IMR-90 (cell line): ENCODE measurements around the gene KBTBD13. TPM values are rescaled to one million over a fixed set of nuclear protein-coding genes. Genes with fewer than 3 reads are reported as not detected.

Source experiments
- ATAC-seq: fragments of 200-7000 bp; cut with Tn5 transposase; 2 replicates; pipeline ENCODE4 v1.9.1; 2020; ENCODE audit warnings: low read depth, mild to moderate bottlenecking, moderate library complexity
- BruUV-seq: library from RNA; stranded (reverse); fragments of 400-500 nt; replicated peaks from 2 replicates; lab custom pipeline; 2021; lab: Mats Ljungman, UMichigan
- CTCF ChIA-PET: fragments of 300-600 bp; formaldehyde crosslinking; extraction: SDS; loops from one replicate; lab custom pipeline; 2021; ENCODE audit warnings: antibody characterized with exemption; lab: Yijun Ruan, JAX
- POLR2A ChIA-PET: fragments of 300-600 bp; sonication (Branson Sonifier 250); formaldehyde crosslinking; loops from one replicate; lab custom pipeline; 2022; ENCODE audit warnings: antibody characterized with exemption; ENCODE audit not compliant: unreplicated experiment; lab: Charles Lee
- DNase-seq: peaks from one replicate; pipeline ENCODE4 v3.0.0; 2013
- H2AFZ ChIP-seq: replicated peaks from 2 replicates; pipeline ENCODE3; 2013; ENCODE audit warnings: low read length, mild to moderate bottlenecking; ENCODE audit not compliant: poor library complexity
- H2AK5ac ChIP-seq: 2 replicates; pipeline ENCODE4 v1.6.1; 2013; ENCODE audit warnings: low read depth, low read length, inconsistent platforms
- H2AK9ac ChIP-seq: replicated peaks from 2 replicates; pipeline ENCODE3; 2013; ENCODE audit warnings: mild to moderate bottlenecking, low read depth, low read length, moderate library complexity; ENCODE audit not compliant: poor library complexity
- H2BK120ac ChIP-seq: 2 replicates; pipeline ENCODE4 v1.6.1; 2013; ENCODE audit warnings: low read depth, low read length, inconsistent platforms
- H2BK15ac ChIP-seq: 3 replicates; pipeline ENCODE4 v1.6.1; 2013; ENCODE audit warnings: low read depth, low read length, inconsistent platforms
- H2BK20ac ChIP-seq: 2 replicates; pipeline ENCODE4 v1.6.1; 2013; ENCODE audit warnings: low read depth, mild to moderate bottlenecking, inconsistent platforms, low read length, moderate library complexity
- H2BK5ac ChIP-seq: 2 replicates; pipeline ENCODE4 v1.6.1; 2013; ENCODE audit warnings: mild to moderate bottlenecking, low read depth, low read length, inconsistent platforms; ENCODE audit not compliant: poor library complexity, severe bottlenecking
- H3K14ac ChIP-seq: replicated peaks from 2 replicates; pipeline ENCODE4 v1.6.1; 2013; ENCODE audit warnings: low read depth, low read length, inconsistent platforms
- H3K18ac ChIP-seq: 2 replicates; pipeline ENCODE4 v1.6.1; 2013; ENCODE audit warnings: low read depth, low read length, control low read depth
- H3K23ac ChIP-seq: 2 replicates; pipeline ENCODE4 v1.6.1; 2013; ENCODE audit warnings: low read depth, low read length, inconsistent platforms
- H3K27ac ChIP-seq: 2 replicates; pipeline ENCODE4 v1.5.1; 2013; ENCODE audit warnings: mild to moderate bottlenecking, control low read depth, low read length; ENCODE audit not compliant: insufficient read depth
- H3K27me3 ChIP-seq: 2 replicates; pipeline ENCODE4 v1.6.1; 2013; ENCODE audit warnings: low read length; ENCODE audit not compliant: control insufficient read depth, insufficient read depth
- H3K36me3 ChIP-seq: 2 replicates; pipeline ENCODE4 v1.6.1; 2013; ENCODE audit warnings: low read length, mixed read lengths; ENCODE audit not compliant: control insufficient read depth, insufficient read depth
- H3K4ac ChIP-seq: 2 replicates; pipeline ENCODE4 v1.6.1; 2013; ENCODE audit warnings: low read depth, low read length, inconsistent platforms
- H3K4me1 ChIP-seq: 2 replicates; pipeline ENCODE4 v1.6.1; 2013; ENCODE audit warnings: low read length, mixed read lengths; ENCODE audit not compliant: control insufficient read depth, insufficient read depth
- H3K4me2 ChIP-seq: 2 replicates; pipeline ENCODE4 v1.6.1; 2013; ENCODE audit warnings: low read depth, mild to moderate bottlenecking, control low read depth, low read length, moderate library complexity
- H3K4me3 ChIP-seq: 2 replicates; pipeline ENCODE4 v1.5.1; 2013; ENCODE audit warnings: low read depth, mild to moderate bottlenecking, control low read depth, low read length, moderate library complexity; ENCODE audit not compliant: insufficient read depth
- H3K56ac ChIP-seq: 2 replicates; pipeline ENCODE4 v1.6.1; 2013; ENCODE audit warnings: low read length, inconsistent platforms; ENCODE audit not compliant: insufficient read depth; ENCODE audit errors: extremely low read depth
- H3K79me1 ChIP-seq, 2 experiments: 2 replicates each; pipeline ENCODE4 v1.6.1; 2013; ENCODE audit warnings: low read length in 2 of 2, inconsistent platforms in 1 of 2, low read depth in 1 of 2
- H3K9ac ChIP-seq: 2 replicates; pipeline ENCODE4 v1.6.1; 2013; ENCODE audit warnings: low read depth, low read length, control low read depth
- H3K9me1 ChIP-seq: 2 replicates; pipeline ENCODE4 v1.6.1; 2013; ENCODE audit warnings: low read length, inconsistent platforms; ENCODE audit not compliant: insufficient read depth
- H3K9me3 ChIP-seq: 2 replicates; pipeline ENCODE4 v1.6.1; 2013; ENCODE audit warnings: low read length; ENCODE audit not compliant: control insufficient read depth, insufficient read depth
- H4K20me1 ChIP-seq: 2 replicates; pipeline ENCODE4 v1.6.1; 2013; ENCODE audit warnings: low read length, inconsistent platforms; ENCODE audit not compliant: insufficient read depth
- H4K5ac ChIP-seq: 2 replicates; pipeline ENCODE4 v1.6.1; 2013; ENCODE audit warnings: mild to moderate bottlenecking, low read depth, low read length, control low read depth
- H4K8ac ChIP-seq, 2 experiments: 2 replicates each; pipeline ENCODE4 v1.6.1; 2013; ENCODE audit warnings: low read depth in 2 of 2, low read length in 2 of 2, control low read depth in 1 of 2, inconsistent platforms in 1 of 2
- H4K91ac ChIP-seq: 2 replicates; pipeline ENCODE4 v1.6.1; 2013; ENCODE audit warnings: low read depth, low read length, inconsistent platforms; ENCODE audit not compliant: insufficient read depth
- BHLHE40 ChIP-seq: fragments of 150-350 bp; IDR thresholded peaks from 2 replicates; pipeline ENCODE4 v1.6.1; 2016; ENCODE audit warnings: mild to moderate bottlenecking, low read depth, low read length
- CEBPB ChIP-seq: IDR thresholded peaks from 2 replicates; pipeline ENCODE4 v1.6.1; 2012; ENCODE audit warnings: low read depth, low read length, improper control_type of control experiment
- CHD1 ChIP-seq: IDR thresholded peaks from 2 replicates; pipeline ENCODE4 v1.6.1; 2012; ENCODE audit warnings: low read depth, low read length, improper control_type of control experiment
- CTCF ChIP-seq: conservative IDR thresholded peaks from 2 replicates; pipeline ENCODE4 v1.5.1; 2012; ENCODE audit warnings: mild to moderate bottlenecking, low read depth, low read length, improper control_type of control experiment
- MAZ ChIP-seq: IDR thresholded peaks from 2 replicates; pipeline ENCODE4 v1.6.1; 2012; ENCODE audit warnings: low read depth, mild to moderate bottlenecking, low read length, improper control_type of control experiment, moderate library complexity, borderline replicate concordance
- MXI1 ChIP-seq: IDR thresholded peaks from 2 replicates; pipeline ENCODE4 v1.6.1; 2012; ENCODE audit warnings: low read depth, mild to moderate bottlenecking, low read length, moderate library complexity, borderline replicate concordance
- NFE2L2 ChIP-seq: fragments of 150-350 bp; IDR thresholded peaks from 2 replicates; pipeline ENCODE4 v1.6.1; 2016; ENCODE audit warnings: low read depth, mild to moderate bottlenecking, low read length
- POLR2A ChIP-seq: IDR thresholded peaks from 2 replicates; pipeline ENCODE4 v1.6.1; 2012; ENCODE audit warnings: mild to moderate bottlenecking, low read depth, low read length
- RAD21 ChIP-seq: IDR thresholded peaks from 2 replicates; pipeline ENCODE4 v1.6.1; 2012; ENCODE audit warnings: low read length, improper control_type of control experiment
- RCOR1 ChIP-seq: IDR thresholded peaks from 2 replicates; pipeline ENCODE4 v1.6.1; 2012; ENCODE audit warnings: mild to moderate bottlenecking, low read length, improper control_type of control experiment; ENCODE audit not compliant: insufficient replicate concordance
- SMC3 ChIP-seq: fragments of 150-350 bp; IDR thresholded peaks from 2 replicates; pipeline ENCODE4 v1.6.1; 2016; ENCODE audit warnings: low read depth, mild to moderate bottlenecking, antibody characterized with exemption, low read length, moderate library complexity
- WGBS, 2 experiments: methylation state at CpG; one replicate each; pipeline versions ENCODE4 v1.1.5 to v1.1.7; 2013; ENCODE audit warnings: missing lambda C conversion rate in 2 of 2; ENCODE audit not compliant: insufficient read length in 1 of 2; ENCODE audit errors: extremely low coverage in 2 of 2; 5-methylcytosine and 5-hydroxymethylcytosine counted together
- dilution Hi-C: fragments of 300-500 bp; cut with HindIII; formaldehyde crosslinking; loops from one replicate; pipeline ENCODE4 v1.14.3; 2018; ENCODE audit warnings: low sequenced_read_pairs; ENCODE audit not compliant: unreplicated experiment
- in situ Hi-C: fragments of 300-500 bp; cut with MboI; formaldehyde crosslinking; loops from 3 replicates; pipeline ENCODE4 v1.14.3; 2019; ENCODE audit warnings: low sequenced_read_pairs, inconsistent platforms, mixed read lengths
- intact Hi-C: fragments of 100-400 bp; cut with micrococcal nuclease; formaldehyde crosslinking; loops from 2 replicates; pipeline ENCODE4 v1.10.0; 2022
- polyA plus RNA-seq, 3 experiments: library from polyadenylated mRNA; depleted of rRNA; stranded (reverse); fragments of >200 nt; gene quantifications; 2 replicates each; pipeline ENCODE4 v1.2.3, GENCODE V29; 2012; ENCODE audit warnings: low replicate concordance in 1 of 3
- total RNA-seq: library from RNA; depleted of rRNA; stranded (reverse); fragments of >200 nt; gene quantifications from 2 replicates; pipeline ENCODE4 v1.2.3, GENCODE V29; 2012
- TF ChIP-seq, protein P1 (sequence below): fragments of 150-350 bp; IDR thresholded peaks from 2 replicates; pipeline ENCODE4 v1.6.1; 2016; ENCODE audit warnings: low read depth, mild to moderate bottlenecking, low read length, moderate library complexity, borderline replicate concordance

Gene KBTBD13
- total and polyA plus RNA-seq, 2 of the 4 experiments (the other 2 are of a cell fraction), result not detected

GRCh38 chr15:65028921-65029735, 47.4 kb upstream of the KBTBD13 start, which contains the start of gene MTFMT (continued):
- 0 out of 2 replicates have a peak, but pooled peaks have one; percentile 44 for TF ChIP-seq POLR2A
- no peak for TF ChIP-seq CEBPB
- TF ChIP-seq SMC3, result no peak

DNA sequence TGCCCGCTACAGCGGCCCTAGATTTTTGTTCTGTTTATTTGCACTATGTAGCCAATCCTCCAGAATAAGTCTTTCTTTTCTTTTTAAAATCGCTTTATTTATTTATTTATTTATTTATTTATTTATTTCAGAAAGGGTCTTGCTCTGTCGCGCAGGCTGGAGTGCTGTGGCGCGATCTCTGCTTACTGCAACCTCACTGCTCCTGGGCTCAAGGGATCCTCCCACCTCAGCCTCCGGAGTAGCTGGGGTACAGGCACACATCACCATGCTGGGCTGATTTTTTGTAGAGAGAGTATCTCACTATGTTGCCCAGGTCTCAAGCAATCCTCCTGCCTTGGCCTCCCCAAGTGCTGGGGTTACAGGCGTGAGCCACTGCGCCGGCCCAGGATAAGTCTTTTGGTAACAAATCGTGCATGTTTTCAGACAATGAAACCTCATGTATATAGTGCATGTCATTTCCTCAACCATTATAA, 46.8 kb upstream of the KBTBD13 start:
- peaks cover 12 to 19% of the 10 kb centered on the region in 2 experiments; a peak in 3 of 4 replicates for H3K79me1 ChIP-seq
- H4K5ac ChIP-seq, result no peak overlapping the region
- H3K18ac ChIP-seq, result no peak overlapping the region
- H4K20me1 ChIP-seq, result 0 out of 2 replicates have a peak, but pooled peaks cover 8% of the 10 kb centered on the region
- no peak for ATAC-seq
- H2AFZ ChIP-seq, result no peak overlapping the region
- ChIA-PET POLR2A (no interaction called here), CTCF (no interaction called here)
- H3K4me1 ChIP-seq, result peaks cover 2% of the 10 kb centered on the region; the same call in 1 of the 2 replicates
- H3K14ac ChIP-seq, result no peak overlapping the region
- H3K4me2 ChIP-seq, result no peak overlapping the region
- no peak overlapping the region for H4K91ac ChIP-seq
- H3K23ac ChIP-seq, result no peak overlapping the region
- H3K9me3 ChIP-seq, result no peaks in the 10 kb centered on the region
- no peak overlapping the region for H2BK120ac ChIP-seq
- no peaks in the 10 kb centered on the region for H3K27me3 ChIP-seq
- 95% methylated on average over 4 of the region's 12 CpGs; no CpG with 5 or more reads in 1 of the 2 experiments for WGBS, 2 experiments
- H3K36me3 ChIP-seq, result peaks cover 8% of the 10 kb centered on the region
- peak overlapping the region; percentile 81; the same call in 1 of the 2 replicates for H3K4me3 ChIP-seq
- no peak for DNase-seq
- no peak overlapping the region for H3K4ac ChIP-seq
- no peak overlapping the region; the same call in 1 of the 2 replicates for H2AK5ac ChIP-seq
- TF ChIP-seq POLR2A (no peak), NFE2L2 (no peak), RCOR1 (no peak), CTCF (no peak), BHLHE40 (no peak), MAZ (no peak), RAD21 (no peak), CHD1 (no peak), MXI1 (no peak)
- TF ChIP-seq, protein P1, sequence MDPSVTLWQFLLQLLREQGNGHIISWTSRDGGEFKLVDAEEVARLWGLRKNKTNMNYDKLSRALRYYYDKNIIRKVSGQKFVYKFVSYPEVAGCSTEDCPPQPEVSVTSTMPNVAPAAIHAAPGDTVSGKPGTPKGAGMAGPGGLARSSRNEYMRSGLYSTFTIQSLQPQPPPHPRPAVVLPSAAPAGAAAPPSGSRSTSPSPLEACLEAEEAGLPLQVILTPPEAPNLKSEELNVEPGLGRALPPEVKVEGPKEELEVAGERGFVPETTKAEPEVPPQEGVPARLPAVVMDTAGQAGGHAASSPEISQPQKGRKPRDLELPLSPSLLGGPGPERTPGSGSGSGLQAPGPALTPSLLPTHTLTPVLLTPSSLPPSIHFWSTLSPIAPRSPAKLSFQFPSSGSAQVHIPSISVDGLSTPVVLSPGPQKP, result no peak
- H3K56ac ChIP-seq, result no peak overlapping the region
- H3K9me1 ChIP-seq, result peaks cover 8% of the 10 kb centered on the region; the same call in 1 of the 2 replicates
- in situ Hi-C loops (loop anchor here (10.0 kb wide), 2 partner anchors 55 to 245 kb away; no protein-coding TSS in a partner anchor), dilution Hi-C loops (no loop called here), intact Hi-C loops (loop anchor here (5.0 to 10.0 kb wide), 4 partner anchors 153 to 297 kb away; partner anchors contain the start of gene PLEKHO2)
- H2AK9ac ChIP-seq, result no peak overlapping the region
- H2BK15ac ChIP-seq, result no peak overlapping the region
- no peak overlapping the region for H2BK5ac ChIP-seq
- H4K8ac ChIP-seq, result 0 out of 4 replicates have a peak overlapping the region, but pooled peaks of 1 of the 2 experiments have one; percentile 42
- no peak overlapping the region for H3K27ac ChIP-seq
- no TSS peak for BruUV-seq
- H3K9ac ChIP-seq, result no peak overlapping the region
- no peak overlapping the region for H2BK20ac ChIP-seq
